CD4-positive, alpha-beta T cell treated with Interleukin-4 for 4 hours (primary cell): Measurements from ENCODE around the gene IRF9.

Experiments used
- DNase-seq: peaks from one replicate; pipeline ENCODE4 v3.0.0-alpha.2; 2020

Gene IRF9, protein sequence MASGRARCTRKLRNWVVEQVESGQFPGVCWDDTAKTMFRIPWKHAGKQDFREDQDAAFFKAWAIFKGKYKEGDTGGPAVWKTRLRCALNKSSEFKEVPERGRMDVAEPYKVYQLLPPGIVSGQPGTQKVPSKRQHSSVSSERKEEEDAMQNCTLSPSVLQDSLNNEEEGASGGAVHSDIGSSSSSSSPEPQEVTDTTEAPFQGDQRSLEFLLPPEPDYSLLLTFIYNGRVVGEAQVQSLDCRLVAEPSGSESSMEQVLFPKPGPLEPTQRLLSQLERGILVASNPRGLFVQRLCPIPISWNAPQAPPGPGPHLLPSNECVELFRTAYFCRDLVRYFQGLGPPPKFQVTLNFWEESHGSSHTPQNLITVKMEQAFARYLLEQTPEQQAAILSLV

DNA sequence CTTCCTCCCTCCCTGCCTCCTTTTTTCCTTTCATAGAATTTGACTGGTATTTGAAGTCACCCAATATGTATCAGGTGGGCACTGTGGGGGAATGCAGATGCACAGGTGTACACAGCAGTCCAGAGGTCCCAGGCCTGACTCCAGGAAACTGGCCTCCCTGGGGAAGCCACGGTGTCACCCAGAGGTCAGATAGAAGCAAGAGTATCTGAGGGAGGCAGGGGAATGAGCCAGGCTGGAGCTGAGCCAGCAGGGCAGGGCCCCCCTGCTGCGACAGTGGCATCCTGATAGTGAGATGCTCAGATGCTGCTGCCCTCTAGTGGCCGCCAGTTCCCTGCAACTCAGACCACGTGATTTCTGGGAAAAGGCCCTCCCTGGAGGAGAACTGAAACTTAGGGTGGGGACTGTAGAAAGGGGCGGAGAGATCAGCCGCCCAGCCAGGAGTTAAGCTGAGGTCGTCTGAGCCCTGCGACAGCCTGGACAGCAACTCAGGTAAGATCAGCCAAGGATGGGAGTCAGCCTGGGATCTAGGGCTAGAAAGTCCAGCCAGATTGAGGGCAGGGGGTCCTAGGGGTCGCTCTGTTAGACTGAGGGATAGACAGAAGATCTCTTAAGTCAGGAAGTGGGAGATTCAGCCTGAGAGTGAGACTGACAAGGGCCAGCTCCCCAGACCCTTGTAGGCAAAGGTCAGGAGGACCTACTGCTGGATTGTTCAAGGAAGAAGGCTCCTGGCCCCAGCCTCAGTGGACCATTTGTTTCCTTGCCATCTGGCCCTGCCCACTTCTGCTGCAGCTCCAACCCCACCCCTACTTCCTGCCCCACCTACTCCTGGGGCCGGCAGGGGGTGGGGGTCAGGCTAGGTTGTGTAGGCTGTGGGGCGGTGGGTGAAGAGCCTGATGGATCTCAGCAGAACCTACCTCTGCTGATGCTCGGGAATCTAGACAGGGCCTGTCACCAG is at the start of gene IRF9:
Gene IRF9 (plus strand): TSS at position 416 of the 955 bp plus-strand sequence. CDS start 880 bp downstream, outside the sequence.
- peak; percentile 97 for DNase-seq

DNA sequence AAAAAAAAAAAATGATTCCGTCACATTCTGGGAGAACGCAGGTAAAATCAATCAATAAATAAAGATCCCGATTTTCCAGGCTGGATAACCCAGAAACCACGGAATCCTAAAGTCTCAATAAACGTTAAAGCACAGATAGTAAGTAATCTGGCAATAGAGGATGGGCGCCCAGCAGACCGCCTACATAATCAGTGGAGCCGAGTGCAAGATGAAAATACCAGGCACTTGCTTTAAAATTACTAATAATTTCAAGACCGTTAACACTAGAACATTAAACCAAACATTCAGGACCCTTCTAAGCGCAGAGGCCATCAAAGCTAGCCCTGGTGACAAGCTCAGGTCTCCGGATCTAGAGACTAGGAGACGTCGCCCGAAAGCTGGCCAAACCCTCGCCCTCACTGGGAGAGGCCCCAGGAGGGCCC is 47.7 kb upstream of the IRF9 start:
- no peak for DNase-seq

DNA sequence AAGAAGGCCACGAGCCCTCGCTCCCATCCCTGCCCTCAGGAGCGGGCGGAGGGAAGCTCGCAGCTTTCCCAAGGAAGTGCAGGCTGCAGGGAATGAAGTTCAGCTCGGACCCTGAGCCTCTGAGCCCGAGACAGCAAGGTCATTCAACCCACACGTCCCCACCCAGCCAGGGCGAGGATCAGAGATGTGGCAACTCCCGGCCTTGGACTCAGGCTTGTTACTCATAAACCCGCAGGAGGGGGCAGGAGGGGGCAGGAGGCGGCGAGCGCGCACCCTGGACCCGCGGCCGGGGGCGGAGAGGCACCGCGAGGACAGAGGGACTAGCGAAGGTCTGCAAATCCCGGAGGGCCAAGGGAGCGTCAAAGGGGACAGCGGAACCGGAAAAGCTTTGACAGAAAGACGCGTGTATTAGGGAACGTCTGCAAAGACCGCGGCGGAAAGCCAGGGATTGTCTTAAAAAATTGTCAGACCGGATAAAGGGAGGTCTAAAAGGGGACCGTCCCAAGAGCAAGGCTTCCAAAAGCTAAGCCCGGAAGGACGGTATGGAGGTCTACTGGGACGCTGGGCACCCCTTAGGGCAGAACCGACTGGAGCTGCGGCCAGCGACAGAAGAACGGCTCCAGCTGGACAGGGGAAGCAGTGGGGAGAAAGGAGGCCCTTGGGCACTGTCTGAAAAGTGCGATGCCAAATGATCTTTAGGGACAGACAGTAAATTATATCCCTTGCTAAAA is 47.1 kb upstream of the IRF9 start:
- DNase-seq: peak; percentile 86

DNA sequence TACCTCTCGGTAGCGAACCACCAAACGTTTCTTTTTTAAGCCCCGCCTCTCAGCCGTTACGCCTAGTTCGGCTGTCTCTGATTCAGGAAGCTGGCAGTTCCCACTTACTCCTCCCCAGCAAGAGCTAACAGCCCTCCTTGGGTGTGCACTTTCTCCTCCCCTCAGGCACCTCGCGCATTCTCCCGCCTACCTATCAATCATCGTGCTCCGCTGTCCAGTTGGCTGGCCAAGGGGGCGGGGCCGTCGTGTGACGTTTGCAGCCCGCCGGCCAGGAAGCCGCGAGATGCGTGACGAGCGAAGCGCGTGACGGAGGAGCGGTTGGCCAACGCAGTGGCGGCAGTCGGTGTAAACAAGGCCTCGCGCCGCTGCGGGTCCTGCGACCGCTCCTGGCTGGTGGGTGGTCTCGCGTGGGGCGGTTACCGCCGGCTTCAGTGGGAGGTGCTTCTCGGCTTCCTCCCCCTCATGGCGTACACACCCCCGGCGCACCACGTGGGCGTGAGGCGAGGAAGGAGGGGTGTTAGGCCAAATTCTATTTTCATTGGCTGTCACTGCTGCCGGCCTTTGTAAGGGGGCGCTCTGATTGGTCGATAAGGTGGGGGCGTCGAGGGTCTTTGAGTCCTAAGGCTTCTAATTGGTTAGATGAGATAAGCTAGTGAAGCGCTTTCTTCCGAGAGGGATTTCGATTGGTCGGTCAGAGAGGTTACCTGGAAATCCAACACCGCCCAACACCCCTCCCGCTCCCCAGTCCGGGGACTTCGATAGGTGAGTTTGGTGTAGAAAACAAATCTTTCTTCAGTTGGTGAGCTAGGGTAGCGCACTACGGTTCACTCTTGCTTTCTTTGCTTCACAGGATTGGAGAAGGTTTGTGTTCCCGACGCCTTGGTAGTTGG is 46.3 kb upstream of the IRF9 start, which contains the start of the genes DCAF11 and NRL:
Gene DCAF11 (plus strand): TSS at position 246 of the 890 bp plus-strand sequence. CDS start 818 bp downstream, outside the sequence.
Gene NRL (minus strand): TSS at position 418 of the 890 bp plus-strand sequence. CDS start 32,101 bp downstream, outside the sequence.
- DNase-seq: peak; percentile 100

DNA sequence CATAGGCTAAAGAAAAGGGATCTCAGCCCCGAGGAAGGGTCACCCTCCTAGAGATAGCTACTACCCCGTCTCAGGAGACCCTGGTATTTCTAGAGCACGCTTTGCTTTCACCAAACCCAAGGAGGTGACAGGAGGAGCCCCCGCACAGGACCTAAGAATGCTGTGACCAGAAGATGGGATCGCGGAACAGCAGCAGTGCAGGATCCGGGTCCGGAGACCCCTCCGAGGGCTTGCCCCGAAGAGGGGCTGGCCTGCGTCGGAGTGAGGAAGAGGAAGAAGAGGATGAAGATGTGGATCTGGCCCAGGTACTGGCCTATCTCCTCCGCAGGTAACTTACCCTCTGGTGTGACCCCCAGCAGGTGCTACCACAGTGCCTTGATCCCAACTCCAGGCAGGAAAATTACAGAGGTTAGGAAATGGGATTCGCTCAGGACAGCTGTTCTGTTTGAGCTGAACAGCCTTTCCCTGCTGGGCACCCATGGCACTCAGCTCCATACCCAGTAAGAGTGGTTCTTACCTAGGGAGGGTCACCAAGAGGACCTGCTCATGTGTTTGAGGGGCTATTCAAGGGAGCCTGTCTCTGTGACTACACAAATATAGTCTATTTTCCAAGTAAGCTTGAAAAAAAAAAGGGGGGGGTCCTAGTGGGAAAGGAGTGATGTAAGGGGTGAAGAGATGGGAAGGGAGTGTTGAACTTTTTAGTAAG is 45.5 kb upstream of the IRF9 start:
- no peak for DNase-seq

DNA sequence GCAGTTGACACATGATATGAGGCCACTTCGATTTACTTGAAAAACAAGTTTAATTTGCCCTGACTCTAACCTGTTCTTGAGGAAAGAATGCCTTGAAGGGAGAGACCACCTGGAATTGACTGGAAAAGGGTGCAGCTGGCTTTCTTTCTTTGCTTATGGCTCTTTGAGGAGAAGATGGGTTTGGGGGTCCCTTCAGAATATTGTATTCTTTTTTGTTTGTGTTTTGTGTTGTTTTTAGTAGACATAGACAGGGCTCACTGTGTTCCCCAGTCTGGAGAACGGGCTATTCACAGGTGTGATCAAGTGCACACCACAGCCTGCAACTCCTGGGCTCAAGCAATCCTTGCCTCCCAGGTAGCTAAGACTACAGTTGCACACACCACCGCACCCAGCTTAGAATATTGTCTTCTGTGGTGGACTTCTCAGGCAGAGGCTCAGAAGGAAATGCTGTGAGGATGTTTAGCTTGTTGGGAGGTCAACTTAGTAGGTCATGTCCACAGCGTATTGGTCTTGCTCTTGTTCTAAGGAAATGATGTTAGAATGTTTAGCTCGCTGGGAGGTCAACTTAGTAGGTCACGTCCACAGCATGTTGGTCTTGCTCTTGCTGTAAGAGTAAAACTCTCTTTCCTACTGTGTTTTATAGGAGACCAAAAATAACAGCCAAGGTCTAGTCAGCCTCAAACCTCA is 44.8 kb upstream of the IRF9 start:
- DNase-seq: no peak

DNA sequence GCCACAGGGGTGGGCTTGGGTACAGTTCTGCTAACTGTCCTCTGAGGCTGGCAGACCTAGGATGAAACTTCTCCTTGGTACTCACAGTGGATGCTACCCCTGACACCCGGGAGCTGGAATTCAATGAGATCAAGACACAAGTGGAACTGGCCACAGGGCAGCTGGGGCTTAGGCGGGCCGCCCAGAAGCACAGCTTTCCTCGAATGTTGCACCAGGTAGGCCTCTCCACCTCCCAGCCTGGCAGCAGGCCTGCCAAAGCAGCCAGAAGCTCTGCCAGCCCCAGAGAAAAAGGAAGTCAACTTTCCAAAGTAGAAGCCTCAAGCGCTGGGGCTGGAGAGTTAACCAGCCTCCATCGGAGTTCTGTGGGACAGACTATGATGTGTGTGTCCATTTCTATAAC is 43.9 kb upstream of the IRF9 start:
- DNase-seq: no peak

DNA sequence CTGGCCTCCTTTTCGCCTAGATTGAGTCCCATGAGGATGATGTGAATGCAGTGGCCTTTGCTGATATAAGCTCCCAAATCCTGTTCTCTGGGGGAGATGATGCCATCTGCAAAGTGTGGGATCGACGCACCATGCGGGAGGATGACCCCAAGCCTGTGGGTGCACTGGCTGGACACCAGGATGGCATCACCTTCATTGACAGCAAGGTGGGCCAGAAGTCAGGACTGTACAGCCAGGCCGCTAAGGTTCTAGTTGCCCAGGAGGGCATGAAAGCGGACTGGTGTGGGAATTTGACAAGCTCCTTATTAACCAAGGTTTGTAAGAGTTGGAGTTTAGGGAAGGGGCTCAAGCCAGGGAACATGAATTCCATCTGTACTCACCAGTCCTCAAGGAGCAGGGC is 41.4 kb upstream of the IRF9 start:
- DNase-seq: no peak

DNA sequence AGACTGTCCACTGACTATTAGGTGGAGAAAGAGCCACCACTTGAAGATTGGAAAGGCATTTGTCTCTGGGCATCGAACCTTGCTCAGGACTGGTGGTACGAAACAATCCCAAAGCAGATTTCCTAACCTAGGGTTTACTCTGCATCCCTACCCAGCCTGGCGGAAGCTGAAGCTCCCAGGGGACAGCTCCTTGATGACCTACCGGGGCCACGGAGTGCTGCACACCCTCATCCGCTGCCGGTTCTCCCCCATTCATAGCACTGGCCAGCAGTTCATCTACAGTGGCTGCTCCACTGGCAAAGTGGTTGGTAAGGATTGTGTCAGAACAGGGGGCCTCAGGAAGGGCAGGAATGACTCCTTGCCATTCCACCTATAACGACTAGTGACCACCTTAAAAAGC is 39.9 kb upstream of the IRF9 start:
- no peak for DNase-seq

DNA sequence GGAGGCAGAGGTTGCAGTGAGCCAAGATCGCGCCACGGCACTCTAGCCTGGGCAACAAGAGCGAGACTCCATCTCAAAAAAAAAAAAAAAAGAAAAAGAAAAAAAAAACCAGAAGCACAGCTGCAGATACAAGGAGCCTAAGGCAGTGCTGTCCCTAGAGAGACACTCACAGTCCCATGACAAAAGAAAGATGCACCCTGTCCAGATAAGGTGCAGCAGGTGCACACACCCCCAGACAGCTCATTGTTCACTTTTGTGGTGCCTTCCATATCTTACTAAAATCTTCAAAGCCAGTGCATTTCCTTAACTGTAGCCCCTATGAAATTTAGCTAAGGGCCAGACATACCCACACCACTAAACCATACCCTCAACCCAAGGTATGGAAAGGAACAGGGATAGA is 38.6 kb upstream of the IRF9 start:
- no peak for DNase-seq

DNA sequence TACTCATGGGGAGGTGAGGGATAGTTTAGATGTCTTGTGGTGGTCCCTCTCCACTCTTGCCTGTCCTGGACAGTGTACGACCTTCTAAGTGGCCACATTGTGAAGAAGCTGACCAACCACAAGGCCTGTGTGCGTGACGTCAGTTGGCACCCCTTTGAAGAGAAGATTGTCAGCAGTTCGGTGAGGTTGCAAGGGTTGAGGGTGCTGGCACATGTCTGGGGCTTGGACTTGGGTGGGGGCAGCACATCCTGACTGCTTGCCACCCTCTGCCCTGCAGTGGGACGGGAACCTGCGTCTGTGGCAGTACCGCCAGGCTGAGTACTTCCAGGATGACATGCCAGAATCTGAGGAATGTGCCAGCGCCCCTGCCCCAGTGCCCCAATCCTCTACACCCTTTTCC is 38.2 kb upstream of the IRF9 start:
- no peak for DNase-seq

DNA sequence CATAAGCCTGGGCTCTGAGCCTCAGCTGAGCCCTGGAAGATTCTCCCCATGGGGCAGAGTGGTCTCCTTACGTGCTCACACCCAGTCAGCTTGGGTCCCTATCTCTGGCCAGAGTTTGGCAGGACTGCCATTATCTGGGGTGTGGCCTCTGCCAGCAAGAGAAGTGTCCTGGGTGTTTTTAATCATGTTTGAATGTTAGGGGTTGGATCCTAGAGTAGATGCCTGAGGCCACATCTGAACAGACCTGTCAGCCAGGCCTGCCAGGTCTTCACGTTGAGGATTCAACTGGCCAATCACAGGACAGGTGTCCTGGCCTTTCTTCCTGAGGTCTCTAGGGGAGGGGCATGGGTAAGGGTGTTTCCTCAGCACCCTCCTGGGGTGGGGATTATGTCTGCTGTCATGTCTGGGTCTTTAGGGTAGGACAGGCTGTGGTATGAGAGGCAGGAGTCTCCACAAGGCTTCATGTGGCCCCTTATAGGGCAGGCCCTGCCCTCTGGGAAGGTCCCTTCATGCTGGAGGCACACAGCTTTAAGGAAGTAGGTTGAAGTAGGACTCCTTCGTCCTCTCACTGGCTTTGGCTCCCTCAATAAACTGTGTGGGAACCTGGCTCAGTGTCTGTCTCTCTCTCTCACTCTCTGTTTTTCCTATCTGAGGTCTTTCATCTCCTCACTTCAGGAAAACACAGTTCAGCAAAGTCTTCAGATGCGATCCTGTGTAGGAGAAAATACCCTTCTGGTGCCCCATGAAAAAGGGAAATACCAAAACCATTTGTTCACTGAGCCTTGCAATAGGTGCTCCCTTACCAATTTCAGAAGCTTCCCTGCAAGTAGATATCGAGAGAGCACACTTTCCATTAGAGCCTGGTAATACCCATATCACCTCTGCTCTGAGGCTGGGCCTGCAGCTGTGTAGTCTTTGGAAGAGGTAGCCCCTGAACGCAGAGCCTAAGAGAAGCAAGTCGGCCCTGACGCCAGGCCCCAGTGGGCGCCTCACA is 37.3 kb upstream of the IRF9 start:
- DNase-seq: no peak

DNA sequence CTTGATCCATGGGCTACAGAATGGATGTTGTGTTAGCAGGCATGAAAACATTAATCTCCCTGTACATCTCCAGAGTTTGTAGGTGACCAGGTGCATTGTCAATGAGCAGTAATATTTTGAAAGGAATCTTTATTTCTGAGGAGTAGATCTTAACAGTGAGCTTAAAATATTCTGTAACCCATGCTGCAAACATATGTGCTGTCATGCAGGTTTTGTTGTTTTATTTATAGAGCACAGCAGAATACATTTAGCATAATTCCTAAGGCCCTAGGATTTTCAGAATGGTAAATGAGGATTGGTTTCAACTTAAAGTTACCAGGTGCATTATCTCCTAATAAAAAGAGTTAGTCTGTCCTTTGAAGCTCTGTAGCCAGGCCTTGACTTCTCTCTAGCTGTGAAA is 34.1 kb upstream of the IRF9 start:
- DNase-seq: no peak

DNA sequence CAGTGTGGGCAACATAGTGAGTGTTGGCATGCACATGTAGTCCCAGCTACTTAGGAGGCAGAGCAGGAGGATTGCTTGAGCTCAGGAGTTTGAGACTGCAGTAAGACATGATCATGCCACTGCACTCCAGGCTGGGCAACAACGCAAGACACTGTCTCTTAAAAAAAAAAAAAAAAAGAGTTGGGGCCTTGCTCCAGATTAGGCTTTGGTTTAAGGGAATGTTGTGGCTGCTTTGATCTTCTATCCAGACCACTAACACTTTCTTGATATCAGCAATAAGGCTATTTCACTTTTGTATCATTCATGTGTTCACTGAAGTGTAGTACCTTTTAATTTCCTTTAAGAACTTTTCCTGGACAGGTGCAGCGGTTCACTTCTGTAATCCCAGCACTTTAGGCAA is 33.4 kb upstream of the IRF9 start:
- no peak for DNase-seq

DNA sequence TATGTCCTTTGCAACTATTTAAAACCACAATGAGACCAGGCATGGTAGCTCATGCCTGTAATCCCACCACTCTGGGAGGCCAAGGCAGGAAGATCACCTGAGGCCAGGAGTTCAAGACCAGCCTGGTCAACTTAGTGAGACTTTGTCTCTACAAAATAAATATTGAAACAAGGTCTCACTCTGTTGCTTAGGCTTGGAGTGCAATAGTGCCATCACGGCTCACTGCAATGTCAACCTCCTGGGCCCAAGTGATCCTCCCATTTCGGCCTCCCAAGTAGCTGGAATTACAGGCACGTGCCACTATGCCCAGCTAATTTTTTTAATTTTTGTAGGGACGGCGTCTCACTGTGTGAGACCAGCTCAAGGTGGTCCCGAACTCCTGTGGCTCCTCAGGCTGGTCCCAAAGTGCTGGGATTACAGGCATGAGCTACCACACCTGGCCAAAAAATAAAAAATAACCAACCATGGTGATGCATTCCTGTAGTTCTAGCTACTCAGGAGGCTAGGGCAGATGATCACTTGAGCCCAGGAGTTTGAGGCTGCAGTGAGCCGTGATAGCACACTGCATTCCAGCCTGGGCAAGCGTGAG is 31.6 kb upstream of the IRF9 start:
- DNase-seq: no peak

DNA sequence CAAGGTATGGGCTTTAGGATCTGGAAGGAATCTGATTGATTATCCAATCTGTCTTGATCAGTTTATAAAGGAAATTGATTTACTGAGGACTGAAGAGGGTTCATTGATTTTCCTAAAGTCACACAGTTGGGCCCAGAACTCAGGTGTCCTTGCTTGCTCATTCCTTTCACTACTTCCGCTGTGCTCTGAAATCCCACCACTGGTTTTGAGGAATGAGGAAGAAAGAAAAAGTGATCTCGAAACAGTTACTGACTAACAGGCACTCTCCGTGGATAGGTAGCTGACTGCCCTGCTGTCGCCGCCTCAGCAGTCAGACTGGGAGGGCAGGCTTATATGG is 30.7 kb upstream of the IRF9 start, which contains the start of gene FITM1:
Gene FITM1 (plus strand): TSS at position 280 of the 337 bp plus-strand sequence. CDS start 905 bp downstream, outside the sequence.
- no peak for DNase-seq

DNA sequence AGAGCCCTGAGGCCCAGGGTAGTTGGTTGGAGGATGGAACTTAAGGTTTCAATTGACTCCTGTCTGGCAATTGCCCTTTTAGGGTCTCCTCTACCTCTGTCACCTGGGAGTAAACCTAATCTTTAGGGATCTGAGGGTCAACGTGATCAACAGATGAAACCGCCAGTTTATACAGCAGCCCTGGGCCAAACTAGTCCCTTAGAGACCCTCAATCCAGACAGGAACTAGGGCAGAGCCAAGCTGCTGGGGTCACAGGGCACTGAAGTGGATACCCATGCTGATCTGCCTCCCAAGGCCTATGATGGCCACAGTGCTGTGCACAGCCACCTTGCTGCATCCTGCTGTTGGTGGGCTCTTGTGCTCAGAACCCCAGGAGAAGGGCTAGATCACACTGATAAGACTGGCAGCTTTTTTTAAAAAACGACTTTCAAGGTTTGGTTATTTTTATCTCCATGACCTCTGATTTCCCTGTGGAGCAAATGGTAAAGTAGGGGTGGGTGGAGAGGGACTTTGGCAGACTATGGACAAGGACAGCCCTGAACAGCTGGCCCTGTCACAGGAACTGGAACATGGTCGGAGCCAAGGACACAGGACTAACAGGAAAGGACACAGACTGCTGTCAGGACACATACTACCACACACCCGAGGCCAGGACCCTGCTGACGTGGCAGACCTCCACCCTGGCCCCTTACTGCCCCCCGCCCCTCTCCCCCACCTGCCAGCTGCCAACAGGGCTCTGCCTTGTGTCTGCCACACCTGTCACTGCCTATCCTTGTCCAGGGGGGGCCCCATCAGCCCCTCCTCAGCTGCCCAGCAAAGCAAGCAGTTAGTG is 30.1 kb upstream of the IRF9 start:
- no peak for DNase-seq

DNA sequence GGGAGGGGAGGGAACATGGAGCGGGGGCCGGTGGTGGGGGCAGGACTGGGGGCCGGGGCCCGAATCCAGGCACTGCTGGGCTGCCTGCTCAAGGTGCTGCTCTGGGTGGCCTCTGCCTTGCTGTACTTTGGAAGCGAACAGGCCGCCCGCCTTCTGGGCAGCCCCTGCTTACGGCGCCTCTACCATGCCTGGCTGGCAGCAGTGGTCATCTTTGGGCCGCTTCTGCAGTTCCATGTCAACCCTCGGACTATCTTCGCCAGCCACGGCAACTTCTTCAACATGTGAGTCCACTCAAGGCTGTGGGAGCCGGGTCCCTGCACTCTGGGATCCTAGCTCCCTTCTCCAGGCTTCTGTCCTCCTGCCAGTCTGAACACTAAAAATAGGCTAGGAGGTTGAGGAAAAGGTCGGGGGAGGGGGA is 29.5 kb upstream of the IRF9 start:
- no peak for DNase-seq
